ENCODE results near the gene ADPRHL1. TPM values are rescaled to one million over a fixed set of nuclear protein-coding genes. Genes with fewer than 3 reads are reported as not detected.
"Not testable (repeated sequence)": the region's sequence is repeated elsewhere in the genome, so short reads cannot be mapped to it uniquely, and the experiment has no call there.

ADPRHL1 gene
- total RNA-seq, 1 donor from 2014 or later, result 506 TPM

GRCh38 chr13:113398963-113399754, 54.1 kb downstream of the ADPRHL1 start:
- DNase-seq, result no peak
- no peak for ATAC-seq (ENCODE audit: poor library complexity)
- intact Hi-C loops (cut with DNase I), result loop anchor here (10.0 kb wide), 1 partner anchor 104 kb away; the partner anchor contains the start of gene LAMP1

- DNase-seq, result no peak
- intact Hi-C loops (cut with DNase I), result loop anchor here (10.0 kb wide), 1 partner anchor 103 kb away; the partner anchor contains the start of gene LAMP1
These were observed 55.5 kb downstream of the ADPRHL1 start for GRCh38 chr13:113397608-113398425.

GRCh38 chr13:113394339-113394640, 59.0 kb downstream of the ADPRHL1 start:
- intact Hi-C loops (cut with DNase I), result loop anchor here (10.0 kb wide), 1 partner anchor 99 kb away; the partner anchor contains the start of gene LAMP1
- ATAC-seq (ENCODE audit: poor library complexity) (no peak), DNase-seq (no peak)

More at GRCh38 chr13:113397608-113398425, 55.5 kb downstream of the ADPRHL1 start:
- ATAC-seq (ENCODE audit: poor library complexity), result no peak

DNA sequence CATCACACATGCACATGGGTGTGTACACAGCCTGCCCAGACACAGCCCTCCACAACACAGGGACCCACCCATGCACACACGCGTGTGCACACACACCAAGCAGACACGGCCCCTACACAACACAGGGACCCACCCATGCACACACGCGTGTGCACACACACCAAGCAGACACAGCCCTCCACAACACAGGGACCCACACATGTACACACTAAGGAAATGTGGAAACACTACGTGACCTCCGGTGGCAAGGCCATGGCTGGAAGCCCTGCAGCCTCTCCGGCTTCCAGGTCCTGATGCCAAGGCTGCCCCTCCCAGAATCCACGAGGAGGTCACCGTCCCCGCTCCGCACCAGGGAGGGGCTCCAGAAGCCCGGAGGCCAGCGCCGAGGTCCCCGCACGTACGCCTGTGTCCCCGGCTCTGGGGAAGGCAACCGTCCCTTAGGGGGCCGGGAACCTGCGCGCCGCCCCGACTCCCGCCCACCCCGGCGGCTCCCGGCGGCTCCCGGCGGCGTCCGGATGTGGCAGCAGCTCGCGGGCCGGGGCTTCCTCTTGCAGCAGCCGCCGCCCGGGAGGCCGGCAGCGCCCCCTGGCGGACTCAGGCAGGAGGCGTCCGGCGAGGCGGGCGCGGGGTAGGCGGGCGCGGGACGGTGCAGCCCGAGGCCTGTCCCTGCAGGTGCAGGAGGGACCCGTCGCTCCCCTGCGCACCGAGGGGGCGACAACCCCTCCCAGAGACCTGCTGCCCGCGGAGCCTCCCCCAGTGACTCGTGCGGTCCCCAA, 59.5 kb downstream of the ADPRHL1 start:
- intact Hi-C loops (cut with DNase I), result loop anchor here (10.0 kb wide), 1 partner anchor 99 kb away; the partner anchor contains the start of gene LAMP1

DNA sequence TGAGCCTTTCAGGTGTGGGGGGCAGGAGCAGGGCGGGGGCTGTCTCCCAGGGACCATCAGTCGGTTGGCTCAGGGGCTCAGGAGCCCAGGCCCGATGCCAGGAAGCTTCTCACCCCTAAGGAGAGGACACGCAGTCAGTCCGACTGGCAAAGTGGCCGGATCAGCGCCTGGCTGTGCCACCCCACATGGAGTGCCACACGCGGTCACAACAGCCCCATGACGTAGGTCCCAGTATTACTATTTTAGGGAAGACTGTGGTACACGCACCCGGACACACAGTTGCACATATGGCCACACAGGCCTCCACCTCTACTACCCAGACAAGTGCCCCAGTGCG, 60.1 kb downstream of the ADPRHL1 start:
- DNase-seq (no peak), ATAC-seq (ENCODE audit: poor library complexity) (peak; percentile 41)
- intact Hi-C loops (cut with DNase I), result loop anchor here (10.0 kb wide), 1 partner anchor 98 kb away; the partner anchor contains the start of gene LAMP1

More for the DNA sequence above, 59.5 kb downstream of the ADPRHL1 start:
- ATAC-seq (ENCODE audit: poor library complexity) (peak; percentile 91), DNase-seq (peak; percentile 92)

DNA sequence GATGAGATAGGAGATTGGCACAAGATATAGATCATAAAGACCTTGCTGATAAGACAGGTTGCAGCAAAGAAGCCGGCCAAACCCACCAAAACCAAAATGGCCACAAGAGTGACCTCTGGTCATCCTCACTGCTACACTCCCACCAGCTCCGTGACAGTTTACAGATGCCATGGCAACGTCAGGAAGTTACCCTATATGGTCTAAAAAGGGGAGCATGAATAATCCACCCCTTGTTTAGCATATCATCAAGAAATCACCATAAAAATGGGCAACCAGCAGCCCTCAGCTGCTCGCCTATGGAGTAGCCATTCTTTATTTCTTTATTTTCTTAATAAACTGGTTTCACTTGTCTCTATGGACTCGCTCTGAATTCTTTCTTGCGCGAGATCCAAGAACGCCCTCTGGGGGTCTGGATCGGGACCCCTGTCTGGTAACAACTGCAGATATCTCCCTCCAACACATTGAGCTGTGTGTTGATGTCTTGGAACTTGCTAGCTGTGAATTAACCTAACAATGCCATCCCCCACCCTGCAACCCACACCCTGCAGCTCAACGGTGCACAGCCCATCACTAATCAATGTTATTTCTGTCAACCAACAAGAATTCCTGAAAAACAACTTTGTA, 62.3 kb downstream of the ADPRHL1 start:
- intact Hi-C loops (cut with DNase I), result loop anchor here (10.0 kb wide), 1 partner anchor 96 kb away; the partner anchor contains the start of gene LAMP1
- DNase-seq, result no peak
- ATAC-seq (ENCODE audit: poor library complexity), result no peak

GRCh38 chr13:113389586-113389985, 63.7 kb downstream of the ADPRHL1 start:
- DNase-seq; intact Hi-C loops (cut with DNase I); ATAC-seq (ENCODE audit: poor library complexity): not testable (repeated sequence)

- intact Hi-C loops (cut with DNase I), result no loop called here
- ATAC-seq (ENCODE audit: poor library complexity) (no peak), DNase-seq (no peak)
These were observed 65.9 kb downstream of the ADPRHL1 start for GRCh38 chr13:113387396-113387795.

DNA sequence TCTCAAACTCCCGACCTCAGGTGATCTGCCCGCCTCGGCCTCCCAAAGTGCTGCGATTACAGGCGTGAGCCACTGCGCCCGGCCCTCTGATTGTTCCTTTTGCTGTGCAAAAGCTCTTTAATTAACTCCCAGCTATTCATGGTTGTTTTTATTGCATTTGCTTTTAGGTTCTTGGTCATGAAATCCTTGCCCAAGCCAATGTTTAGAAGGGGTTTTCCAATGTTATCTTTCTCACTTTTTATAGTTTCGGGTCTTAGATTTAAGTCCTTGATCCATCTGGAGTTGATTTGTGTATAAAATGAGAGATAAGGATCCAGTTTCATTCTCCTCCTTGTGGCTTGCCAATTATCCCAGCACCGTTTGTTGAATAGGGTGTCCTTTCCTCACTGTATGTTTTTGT, 70.2 kb downstream of the ADPRHL1 start:
- intact Hi-C loops (cut with DNase I), result no loop called here
- no peak for DNase-seq
- no peak for ATAC-seq (ENCODE audit: poor library complexity)

GRCh38 chr13:113382542-113382941, 70.7 kb downstream of the ADPRHL1 start:
- ATAC-seq (ENCODE audit: poor library complexity); intact Hi-C loops (cut with DNase I); DNase-seq: not testable (repeated sequence)

- intact Hi-C loops (cut with DNase I), result no loop called here
- peak; percentile 54 for ATAC-seq (ENCODE audit: poor library complexity)
- DNase-seq, result no peak
These were observed 74.5 kb downstream of the ADPRHL1 start for GRCh38 chr13:113378825-113379224.

DNA sequence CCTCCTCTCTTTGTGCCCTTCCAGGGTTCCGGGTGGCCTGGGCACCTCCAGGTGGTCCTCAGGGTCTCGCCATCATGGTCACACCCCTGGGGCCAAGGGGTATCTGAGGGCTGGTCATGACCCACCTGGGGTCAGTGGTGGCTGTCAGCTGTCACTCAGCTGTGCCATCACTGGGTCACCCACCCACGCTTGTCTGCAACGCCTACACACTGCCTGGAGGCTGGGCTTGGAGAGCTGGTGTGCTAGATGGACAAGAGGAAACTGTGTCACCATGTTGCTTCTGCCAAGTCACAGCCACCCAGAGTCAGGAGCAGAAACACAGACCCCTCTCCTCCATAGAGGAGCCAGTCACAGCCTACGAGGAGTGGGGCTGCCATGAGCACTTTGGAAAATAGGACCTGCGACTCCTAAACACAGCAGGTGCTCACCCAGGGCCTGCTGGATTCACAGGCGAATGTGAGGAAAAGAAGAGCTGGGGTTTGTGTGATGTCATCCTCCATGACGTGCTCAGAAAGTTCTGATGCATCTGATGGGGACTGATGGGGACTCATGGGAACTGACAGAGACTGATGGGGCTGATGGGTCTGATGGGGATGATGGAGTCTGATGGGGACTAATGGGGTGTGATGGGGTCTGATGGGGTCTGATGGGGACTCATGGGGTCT, 78.6 kb downstream of the ADPRHL1 start:
- ATAC-seq (ENCODE audit: poor library complexity) (no peak), DNase-seq (no peak)
- intact Hi-C loops (cut with DNase I), result no loop called here

DNA sequence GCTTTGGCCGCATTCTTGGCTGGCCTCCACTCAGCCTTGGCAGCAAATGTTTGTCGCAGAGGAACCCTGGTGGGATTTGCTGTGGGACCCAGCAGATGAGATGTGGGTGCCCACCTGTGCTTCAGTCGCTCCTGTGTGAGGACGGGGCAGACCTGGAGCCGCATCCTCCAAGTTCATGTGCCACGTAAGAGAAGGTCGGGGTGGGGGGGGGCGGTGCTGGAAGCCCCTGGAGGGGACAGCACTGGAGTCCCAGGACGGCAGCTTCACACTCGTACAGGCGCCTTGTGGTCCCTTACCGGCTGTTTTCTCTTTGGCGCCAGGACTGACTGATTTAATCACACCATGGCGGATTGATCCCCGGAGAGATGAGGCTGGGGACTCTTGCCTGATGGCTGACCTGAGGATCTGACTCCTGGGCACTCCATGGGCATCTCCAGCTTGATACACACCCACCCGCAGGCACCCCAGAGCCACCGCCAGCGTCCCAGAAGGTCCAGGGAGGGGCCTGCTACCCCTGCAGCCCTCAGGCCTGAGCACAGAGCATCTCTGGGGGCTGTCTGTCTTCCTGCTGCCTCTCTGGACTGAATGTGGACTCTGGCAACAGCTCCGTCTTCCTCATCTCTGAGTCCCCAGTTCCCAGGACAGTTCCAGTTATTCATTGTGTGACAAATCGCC, 79.3 kb downstream of the ADPRHL1 start:
- ATAC-seq (ENCODE audit: poor library complexity), result no peak
- intact Hi-C loops (cut with DNase I), result no loop called here
- no peak for DNase-seq

- DNase-seq; intact Hi-C loops (cut with DNase I); ATAC-seq (ENCODE audit: poor library complexity): not testable (repeated sequence)
These were observed 81.6 kb downstream of the ADPRHL1 start for GRCh38 chr13:113371701-113372100.

DNA sequence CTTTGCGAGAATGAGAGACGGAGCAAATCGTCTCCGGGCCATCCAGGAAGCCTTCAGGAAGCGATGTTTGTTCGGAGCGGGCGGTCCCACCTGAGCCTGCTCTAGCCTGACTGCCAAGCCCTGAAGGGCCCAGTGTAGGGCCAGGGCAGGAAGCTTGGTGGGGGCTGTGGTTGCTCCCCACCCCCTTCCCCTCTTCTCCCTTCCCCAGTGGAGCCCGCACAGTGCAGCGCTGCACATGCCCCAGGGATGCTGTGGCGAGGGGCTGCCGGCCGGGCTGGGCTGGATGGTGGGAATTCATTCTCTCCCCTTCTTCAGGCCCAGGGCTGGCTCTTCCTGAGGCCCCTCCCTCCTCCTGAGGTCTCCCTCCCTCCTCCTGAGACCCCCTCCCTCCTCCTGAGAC, 82.2 kb downstream of the ADPRHL1 start:
- ATAC-seq (ENCODE audit: poor library complexity) (no peak), DNase-seq (no peak)
- intact Hi-C loops (cut with DNase I), result no loop called here

DNA sequence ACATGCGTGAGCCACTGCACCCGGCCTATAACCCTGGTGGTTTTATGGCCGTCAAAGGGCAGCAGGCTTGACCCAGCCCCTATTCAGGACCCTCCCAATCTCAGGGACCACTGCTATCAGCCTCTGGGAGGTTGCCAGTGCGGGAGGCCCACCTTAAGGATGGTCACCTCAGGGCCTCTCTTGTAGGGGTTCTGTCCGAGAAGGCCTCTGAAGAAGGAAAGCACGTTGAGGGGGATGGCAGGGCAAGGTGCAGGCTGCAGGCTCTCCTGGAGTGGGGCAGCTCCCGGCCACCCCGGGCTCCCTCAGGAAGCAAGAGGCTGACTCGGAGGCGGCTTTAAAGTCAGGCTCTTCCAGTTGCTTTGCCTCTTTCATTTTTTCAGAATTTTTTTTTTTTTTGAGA, 83.4 kb downstream of the ADPRHL1 start:
- ATAC-seq (ENCODE audit: poor library complexity), result no peak
- no peak for DNase-seq
- intact Hi-C loops (cut with DNase I), result no loop called here

GRCh38 chr13:113369189-113369588, 84.1 kb downstream of the ADPRHL1 start:
- no peak for DNase-seq
- no peak for ATAC-seq (ENCODE audit: poor library complexity)
- intact Hi-C loops (cut with DNase I), result no loop called here
